CD4-positive, alpha-beta T cell treated with Interleukin-6 at 100 ng/mL for 8 hours (primary cell): Measurements from ENCODE around the gene CXCL17.
A peak's percentile ranks its signal among the peaks of the same experiment; 100 is the strongest.
"Not testable (repeated sequence)": the region's sequence is repeated elsewhere in the genome, so short reads cannot be mapped to it uniquely, and the experiment has no call there.

Experiments
- DNase-seq: peaks from one replicate; pipeline ENCODE4 v3.0.0-alpha.2; 2020; ENCODE audit warnings: mixed read lengths, low spot score

Gene CXCL17

DNA sequence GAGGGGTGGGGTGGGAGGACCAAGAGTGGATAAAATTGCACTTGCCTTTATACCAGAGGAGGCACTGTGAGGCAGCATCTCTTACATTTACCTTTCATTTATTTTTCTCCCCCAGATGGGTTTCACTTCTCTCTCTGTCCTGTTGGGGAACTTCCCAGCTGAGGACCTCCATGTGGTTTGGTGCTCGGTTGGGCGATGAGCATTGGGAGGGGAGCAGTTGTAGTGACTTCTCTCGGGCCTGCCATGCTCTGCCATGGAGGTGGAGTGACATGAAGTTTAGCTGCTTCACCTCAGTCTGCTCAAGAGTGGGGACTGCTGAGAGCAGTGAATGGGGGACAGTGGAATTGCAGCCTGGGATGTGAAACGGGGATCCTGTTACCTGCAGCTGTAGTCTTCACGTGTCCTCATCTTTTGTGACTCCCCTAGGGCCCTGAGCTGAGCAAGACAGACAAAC lies 23.1 kb upstream of the CXCL17 start:
- no peak for DNase-seq

DNA sequence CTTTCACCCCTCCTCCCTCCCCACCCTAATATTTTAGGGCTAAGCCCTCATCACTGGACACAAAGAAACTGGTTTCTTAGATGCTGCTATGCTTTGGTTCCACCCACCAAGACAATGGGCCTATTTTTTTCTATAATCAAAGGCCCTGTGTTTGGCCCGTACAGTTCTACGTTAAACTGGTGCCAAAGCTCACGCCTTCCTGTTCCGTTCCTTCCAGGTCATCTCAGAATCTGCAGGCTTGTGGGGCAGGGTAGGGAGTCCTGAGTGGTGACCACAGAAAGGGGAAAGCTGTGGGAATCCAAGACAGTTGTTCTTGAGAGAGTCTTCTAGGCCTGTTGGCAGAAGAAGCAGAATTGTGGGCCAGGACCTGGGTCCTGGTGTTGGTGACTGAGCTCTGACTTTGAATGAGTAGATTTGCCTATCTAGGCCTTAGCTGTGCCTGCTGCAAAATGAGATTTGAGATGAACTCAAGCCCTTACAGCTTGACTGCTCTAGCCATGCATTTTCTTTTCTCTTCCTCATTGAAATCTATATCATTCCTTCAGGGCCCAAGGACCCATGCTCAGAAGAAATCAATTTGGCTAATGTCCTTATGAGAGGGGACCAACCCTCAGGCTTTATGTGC lies 19.1 kb upstream of the CXCL17 start:
- DNase-seq, result no peak

DNA sequence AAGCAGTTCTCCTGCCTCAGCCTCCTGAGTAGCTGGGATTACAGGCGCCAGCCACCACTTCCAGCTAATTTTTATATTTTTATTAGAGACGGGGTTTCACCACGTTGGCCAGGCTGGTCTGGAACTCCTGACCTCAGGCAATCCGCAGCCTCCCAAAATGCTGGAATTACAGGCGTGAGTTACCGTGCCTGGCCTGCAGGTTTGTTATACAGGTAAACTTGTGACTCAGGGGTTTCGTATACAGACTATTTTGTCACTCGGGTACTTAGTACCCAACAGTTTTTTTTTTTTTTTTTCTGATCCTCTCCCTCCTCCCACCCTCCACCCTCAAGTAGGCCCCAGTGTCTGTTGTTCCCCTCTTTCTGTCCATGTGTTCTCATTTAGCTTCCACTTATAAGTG lies 18.5 kb upstream of the CXCL17 start:
- not testable (repeated sequence) for DNase-seq

DNA sequence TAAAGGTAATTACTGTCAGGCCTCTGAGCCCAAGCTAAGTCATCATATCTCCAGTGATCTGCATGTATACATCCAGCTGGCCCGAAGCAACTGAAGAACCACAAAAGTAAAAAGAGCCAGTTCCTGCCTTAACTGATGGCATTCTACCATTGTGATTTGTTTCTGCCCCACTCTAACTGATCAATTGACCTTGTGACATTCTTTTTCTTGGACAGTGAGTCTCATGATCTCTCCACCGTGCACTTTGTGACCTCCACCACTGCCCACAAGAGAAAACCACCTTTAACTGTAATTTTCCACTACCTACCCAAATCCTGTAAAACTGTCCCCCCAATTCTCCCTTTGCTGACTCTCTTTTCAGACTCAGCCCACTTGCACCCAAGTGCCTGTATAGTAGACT lies 17.2 kb upstream of the CXCL17 start:
- DNase-seq, result no peak

DNA sequence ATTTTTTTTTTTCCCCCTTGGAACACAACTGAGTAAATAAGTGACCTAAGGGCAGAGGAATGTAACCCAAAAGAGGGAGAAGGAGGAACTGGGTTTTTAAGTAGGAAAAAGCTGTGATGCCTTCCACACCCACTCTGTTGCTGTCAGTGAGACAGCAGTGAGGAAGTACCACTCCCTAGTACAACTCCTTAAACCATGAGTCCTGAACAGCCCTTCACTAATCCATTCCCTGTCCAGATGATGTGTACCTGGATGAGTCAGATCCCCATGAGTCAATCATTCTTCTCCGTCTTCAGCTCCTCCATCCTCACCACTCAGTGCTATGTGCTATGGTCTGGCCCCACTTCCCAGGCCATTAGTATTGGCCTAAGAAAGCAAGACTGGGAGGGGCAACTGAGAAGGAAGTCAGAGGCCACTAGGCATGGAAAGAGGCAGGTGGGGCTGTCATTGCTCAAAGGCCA lies 12.9 kb upstream of the CXCL17 start:
- DNase-seq, result no peak

DNA sequence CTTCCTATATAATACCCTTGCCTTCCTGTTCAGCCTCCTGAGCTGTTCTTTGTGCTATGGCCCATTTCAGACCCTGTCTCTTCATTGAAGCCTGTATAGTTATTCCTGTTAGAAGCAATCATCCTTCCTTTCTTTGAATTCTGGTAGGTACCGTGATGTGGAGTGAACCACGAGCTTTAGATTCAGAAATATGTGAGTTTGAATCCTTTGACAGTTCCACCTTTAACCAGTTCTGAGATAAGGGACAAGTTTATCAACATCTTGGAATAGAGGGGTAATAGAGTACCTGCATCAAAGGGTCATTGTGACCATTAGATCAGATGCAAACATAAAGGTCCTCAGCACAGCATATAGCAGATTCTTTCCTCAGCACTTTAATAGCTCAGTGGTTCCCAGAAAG lies 12.3 kb upstream of the CXCL17 start:
- no peak for DNase-seq

DNA sequence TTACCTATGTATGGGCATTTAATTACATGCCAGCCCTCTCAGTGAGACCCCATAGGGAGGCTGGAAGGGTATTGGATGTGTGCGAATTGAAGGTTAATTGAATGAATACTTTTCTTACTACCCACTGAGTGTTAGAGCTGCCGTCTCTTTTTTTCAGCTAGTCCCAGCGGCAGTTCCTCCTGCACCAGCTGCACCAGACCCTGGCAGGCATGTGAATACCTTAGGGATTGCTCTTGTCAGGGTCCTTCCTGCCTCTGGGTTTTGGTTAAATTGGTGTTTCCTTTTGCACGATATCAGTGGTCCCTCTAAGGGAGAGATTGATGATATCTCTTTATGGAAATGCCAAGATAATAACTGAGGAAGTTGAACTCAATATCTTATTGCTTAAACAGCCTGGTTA lies 9.8 kb upstream of the CXCL17 start:
- no peak for DNase-seq

DNA sequence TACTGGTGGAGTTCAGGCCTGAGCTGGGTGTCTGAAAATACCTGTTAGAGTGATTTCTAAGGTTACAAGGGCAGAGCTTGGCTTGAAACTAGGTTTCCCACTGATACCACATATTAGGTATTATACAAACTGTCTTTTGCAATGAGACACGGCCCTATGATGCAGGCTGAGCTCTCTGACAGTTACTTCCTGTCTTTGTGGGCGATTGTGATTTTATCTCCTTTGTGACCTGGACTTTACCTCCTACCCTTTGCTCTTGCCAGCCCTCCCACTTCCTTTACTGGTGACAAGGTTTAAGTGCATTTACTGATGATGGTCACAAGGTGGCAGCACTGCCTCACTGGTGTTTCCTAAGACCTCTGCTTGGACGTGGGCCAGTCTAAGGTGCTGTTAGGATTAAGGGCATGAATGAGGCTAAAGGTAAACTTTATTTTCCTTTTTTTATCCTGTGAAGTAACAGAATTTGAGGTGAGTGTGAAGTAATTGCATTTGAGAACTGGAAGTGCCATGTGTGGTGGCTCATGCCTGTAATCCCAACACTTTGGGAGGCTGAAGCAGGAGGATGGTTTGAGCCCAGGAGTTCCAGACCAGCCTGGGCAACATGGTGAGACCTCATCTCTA lies 7.7 kb upstream of the CXCL17 start:
- peak; percentile 88 for DNase-seq

DNA sequence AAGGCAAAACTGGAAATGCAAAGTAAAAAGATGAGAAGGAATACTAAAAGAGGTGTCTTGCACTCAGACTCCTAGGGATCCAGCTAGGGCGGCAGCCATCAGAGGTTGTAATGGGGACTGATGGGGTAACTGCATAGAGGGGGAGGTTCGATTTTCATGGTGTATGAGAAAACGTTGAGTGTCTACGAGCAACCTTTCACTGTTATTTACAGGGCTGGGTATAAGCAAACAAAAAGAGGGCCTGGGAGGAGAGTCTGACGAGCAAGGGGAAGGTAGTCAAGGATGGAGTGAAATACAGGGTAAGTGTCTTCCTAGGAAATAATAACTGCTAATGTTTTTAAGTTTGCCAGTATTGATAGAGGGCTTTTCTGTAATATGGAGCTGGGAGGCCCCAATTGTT lies 5.6 kb upstream of the CXCL17 start:
- not testable (repeated sequence) for DNase-seq

DNA sequence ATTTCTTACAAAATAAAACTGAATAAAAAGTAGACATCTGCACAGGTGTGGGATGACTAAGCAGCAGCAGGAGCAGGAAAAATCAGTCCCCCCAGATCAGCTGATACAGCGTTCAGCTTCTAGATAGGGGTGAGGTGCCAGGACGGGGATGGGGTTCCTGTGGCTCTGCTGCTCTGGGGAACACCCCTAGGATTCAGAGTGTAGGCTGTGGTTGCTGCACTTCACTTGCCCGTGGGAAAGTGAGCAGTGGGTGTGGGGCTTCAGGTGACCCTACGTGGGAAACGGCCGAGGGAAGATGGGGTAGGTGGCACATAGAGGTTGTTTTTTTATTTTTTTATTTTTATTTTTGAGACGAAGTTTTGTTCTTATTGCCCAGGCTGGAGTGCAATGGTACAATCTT lies 3.2 kb upstream of the CXCL17 start:
- DNase-seq, result no peak

DNA sequence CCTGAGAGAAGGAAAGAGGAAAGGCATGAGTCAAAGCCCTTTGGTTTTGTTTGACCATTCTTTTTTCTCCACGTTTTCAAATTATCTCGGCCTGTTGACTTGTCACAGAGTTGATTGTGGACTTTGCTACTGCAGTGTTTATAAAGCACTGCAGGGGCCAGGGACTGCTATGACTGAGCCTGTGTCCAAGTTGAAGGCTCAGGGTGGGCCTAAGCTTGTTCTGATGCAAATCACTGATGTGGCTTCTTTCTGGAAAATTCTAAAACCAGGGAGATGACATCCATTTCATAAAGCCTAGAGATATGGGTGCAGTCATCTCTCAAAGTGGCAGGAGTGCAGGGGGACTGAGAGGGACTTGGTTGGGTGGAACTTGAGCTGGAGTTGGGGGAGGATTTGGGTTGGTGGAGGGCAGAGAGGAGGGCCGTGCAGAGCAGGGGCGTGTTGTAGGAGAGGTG lies 1.2 kb upstream of the CXCL17 start:
- DNase-seq, result no peak

DNA sequence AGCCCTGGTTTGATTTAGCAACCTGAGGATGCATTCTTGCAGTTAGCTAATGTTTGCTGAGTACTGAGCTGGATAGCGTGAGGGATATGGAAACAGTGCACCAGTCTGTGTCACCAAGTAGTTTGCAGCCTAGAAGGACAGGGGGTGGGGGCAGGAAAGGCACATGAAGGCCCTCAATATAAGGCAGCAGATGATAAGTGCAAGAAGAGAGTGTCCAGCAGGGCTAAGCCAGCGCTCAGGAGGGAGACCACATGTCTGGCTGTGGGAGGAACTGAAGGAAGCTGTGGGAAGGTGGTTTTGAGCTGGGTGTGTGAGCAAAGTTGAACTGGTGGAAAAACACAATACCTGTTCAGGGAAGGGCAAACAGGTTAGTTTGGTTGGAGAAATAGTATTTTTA lies 1.7 kb downstream of the CXCL17 start:
- DNase-seq, result peak; percentile 5

DNA sequence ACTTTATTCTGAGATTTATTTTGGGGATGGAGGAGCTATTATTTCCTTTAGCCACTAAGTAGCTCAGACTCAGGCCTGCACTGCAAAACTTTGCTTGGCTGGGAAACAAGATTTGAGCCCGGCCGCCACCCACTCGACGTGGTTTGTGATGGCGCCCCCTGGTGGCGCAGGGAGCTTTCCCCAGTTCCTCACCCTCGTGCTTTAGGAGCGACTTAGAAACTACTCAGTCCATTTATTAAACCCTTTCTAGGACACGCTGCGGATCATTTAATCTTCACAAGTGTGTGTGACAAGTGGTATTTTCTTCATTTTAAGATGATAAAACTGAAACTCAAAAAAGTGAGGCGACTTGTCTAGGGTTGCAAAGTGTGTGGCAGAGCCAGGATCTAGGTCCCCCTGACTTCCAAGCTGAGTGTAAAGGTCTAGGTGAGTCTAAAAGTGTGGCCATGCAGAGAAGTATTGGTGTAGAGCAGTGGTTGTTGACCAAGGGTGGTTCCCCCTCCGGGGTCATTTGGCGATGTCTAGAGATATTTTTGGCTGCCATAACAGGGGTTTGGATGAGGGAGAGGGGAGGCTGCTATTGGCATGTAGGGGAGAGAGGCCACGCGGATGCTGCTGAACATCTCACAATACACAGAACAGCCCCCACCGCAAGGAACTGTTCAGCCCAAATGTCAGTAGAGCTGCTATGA lies 2.2 kb downstream of the CXCL17 start:
- peak; percentile 75 for DNase-seq

DNA sequence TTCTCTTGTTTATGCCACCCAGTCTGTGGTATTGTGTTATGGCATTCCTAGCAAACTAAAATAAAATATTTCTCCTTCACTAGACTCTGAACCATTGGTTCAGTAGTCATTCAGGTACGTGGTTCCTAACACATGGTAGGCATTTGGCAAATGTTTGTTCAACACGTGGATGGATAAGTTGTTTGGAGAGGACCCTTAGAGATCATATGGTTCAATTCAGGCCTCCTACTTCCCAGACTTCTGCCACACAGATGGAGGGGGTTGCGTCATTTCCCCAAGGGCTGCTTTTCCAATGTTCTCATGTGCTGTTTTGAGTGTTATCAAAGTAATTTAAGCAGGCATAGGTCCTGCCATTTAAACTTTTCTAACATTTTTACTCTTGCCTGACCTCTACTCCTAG lies 6.7 kb downstream of the CXCL17 start:
- DNase-seq, result no peak

DNA sequence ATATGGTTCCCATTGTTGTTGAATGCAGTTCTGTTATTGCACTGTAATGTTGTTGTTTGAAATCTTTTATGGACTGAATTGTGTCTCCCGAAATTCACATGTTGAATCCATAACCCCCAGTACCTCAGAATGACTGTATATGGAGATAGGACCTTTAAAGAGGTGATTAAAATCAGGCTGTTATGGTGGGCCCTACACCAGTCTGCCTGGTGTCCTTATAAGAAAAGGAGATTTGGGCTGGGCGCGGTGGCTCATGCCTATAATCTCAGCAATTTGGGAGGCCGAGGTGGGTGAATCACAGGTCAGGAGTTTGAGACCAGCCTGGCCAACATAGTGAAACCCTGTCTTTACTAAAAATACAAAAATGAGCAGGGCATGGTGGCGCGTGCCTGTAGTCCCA lies 7.4 kb downstream of the CXCL17 start:
- DNase-seq, result no peak

DNA sequence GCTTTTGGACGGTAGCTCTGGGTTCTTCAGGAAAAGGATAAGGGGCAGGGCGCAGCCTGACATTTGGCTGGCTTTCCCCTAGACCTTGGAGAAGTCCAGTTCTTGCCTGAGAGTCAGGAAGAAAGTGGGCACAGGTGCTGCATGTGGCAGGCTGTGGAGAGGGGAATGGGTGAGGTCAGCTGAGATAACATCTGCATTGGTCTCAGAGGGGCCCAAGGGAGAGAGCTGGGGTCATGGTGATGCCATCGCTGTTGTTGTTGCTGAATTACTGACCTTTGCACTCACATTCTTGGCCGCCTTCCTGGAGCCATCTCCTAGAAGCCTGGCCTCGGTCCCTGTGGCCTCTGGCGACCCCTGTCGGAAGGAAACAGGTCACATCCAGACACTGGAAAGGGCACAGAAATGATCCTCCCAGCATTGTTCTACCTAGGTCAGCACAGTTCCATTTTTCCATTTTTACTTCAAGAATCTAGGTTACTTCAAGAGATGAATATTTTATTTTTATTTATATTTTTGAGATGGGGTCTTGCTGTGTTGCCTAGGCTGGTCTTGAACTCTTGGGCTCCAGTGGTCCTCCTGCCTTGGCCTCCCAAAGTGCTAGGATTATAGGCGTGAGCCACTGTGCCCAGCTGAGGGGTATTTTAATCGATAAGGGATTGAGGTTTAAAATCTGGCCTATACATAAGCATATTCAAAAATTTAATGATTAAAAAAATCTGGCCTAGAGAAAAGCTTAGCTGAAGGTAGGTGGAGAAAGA lies 9.1 kb downstream of the CXCL17 start:
- DNase-seq, result peak; percentile 68

DNA sequence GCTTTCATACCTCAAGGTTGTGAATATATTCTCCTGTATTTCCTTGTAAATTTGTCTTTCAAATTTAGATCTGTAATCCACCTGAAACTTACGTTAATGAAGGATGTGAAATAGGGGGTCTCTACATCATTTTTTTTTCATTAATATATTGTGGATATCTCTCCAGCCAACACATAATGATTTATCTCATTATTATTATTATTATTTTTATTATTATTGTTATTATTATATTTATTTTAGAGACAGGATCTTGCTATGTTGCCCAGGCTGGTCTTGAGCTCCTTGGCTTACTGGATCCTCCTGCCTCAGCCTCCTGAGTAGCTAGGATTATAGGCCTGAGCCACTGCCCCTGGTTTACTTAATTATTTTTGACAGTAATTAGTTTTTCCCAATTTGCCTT lies 11.3 kb downstream of the CXCL17 start:
- DNase-seq, result no peak

DNA sequence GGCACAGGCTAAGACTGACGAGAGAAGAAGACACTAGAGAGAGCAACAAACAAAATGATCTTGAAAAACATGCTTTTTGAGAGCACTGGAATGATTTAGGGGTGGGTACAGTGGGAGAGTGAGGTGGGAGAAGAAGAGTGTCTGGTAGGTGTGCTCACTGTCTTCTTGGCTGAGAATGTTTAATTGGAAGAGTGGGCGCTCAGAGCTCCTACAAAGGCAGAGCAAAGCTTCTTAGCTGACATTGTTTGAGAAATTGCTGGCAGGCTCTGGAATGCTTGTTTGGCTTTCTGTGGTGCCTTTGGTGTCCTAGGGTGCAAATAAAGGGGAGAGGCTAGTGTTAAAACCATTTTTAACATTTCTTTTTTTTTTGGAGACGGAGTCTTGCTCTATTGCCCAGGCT lies 14.1 kb downstream of the CXCL17 start:
- no peak for DNase-seq

DNA sequence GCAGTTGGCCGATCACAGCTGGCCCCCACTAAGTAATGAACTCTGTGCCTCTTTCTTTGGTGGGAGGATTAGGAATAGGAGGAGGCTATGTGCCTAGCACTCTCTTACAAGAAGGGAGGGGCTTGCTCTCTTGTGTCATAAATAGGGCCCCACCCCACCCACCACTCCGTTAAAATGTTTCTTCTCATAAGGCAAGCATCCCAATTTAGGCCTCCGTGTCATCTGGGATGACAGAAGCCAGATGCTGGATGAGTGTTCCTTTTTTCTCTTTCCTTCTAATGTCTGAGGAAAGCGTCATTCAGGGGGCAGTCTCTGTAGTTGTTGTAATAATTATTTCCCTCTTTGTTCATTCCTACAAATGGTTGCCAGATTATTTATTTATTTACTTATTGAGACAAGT lies 15.4 kb downstream of the CXCL17 start, which contains the start of gene LIPE:
LIPE (minus strand) TSS at position 76 of the 400 bp plus-strand sequence. CDS start 239 bp downstream, outside the sequence.
- DNase-seq, result no peak

DNA sequence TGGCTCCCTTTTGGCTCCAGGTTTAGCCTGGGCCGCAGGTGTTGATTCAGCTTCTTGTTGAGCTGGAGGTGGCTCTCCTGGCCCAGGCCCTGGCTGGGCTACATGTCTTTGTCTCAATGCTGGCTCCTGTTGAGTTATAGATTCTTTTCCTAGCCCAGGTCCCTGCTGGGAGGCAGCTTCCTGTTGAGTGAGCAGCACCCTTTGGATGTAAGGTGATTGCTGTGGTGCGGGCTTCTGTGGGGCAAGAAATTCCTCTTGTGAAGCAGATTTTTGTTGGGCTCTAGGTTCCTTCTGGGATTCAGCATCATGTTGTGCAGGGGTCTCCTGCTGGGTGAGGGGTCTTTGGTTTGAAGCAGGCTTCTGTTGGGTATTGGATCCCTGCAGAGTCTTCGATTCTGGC lies 16.1 kb downstream of the CXCL17 start:
- DNase-seq, result no peak

DNA sequence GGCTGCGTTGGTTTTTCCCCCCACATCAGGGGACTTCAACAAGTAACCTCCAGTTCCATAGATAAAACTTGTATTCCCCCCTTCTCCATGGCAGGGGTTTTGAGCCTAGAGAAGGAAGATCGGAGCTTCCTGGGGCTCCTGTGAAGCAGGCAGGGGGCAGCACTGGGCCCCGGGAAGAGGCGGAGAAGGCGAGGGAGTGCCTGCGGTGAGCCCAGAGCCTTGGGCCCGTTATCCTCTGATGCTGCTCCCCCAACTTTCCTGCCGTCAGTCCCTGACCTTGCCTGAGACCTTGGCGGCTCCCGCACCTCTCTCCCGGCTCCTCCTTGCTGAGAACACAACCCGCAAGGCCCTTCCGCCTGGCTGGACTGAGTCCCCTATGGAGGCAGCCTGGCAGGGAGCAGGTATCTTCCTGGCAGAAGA lies 18.0 kb downstream of the CXCL17 start:
- no peak for DNase-seq

DNA sequence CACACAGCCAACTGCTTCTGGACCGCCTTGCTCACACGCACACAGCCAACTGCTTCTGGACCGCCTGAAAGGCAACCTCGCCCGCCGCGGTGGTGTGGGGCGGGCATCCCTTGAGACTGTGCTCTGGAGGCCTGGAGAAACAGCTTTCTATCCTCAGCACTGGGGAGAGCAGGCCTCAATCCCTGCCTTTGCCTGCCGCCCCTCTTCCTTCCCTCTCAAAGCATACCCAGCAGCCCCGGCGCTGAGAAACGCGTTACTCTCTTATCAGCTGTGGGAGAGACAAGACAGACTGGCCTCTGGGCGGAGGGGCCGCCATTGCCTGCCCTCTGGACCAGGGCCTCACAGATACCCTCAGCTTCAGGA lies 18.4 kb downstream of the CXCL17 start:
- DNase-seq, result no peak
